ENCODE measurements around the gene AXIN2. TPM values are rescaled to one million over a fixed set of nuclear protein-coding genes. Genes with fewer than 3 reads are reported as not detected.

AXIN2 gene
- total and polyA plus RNA-seq, 11 donors: 5.6 to 24.0 (median 12.9) TPM

- TF ChIP-seq POLR2A (IDR thresholded peaks at IDR 0.05): no peak
- no peak for TF ChIP-seq CTCF (IDR thresholded peaks at IDR 0.05)
- H3K27me3 ChIP-seq: no peaks in the 10 kb centered on the region
- no peaks in the 10 kb centered on the region for H3K9me3 ChIP-seq
- no peaks in the 10 kb centered on the region for H3K36me3 ChIP-seq
- DNase-seq (peak in 2 of 5 donors; percentile 24 to 34), ATAC-seq (peak in 2 of 4 donors; percentile 32 to 66)
- peaks cover 0 to 38% (median 23%) of the 10 kb centered on the region in 12 donors for H3K4me1 ChIP-seq
- intact Hi-C loops (cut with DNase I): no loop called here
- 41 to 51% (median 43%) methylated on average over 10 of the region's 10 CpGs for WGBS, 4 donors
- H3K4me3 ChIP-seq: no peak overlapping the region
- no peak overlapping the region for H3K27ac ChIP-seq
Observed at GRCh38 chr17:65587534-65588180, 26.2 kb upstream of the AXIN2 start.

GRCh38 chr17:65586899-65587298 is 25.5 kb upstream of the AXIN2 start:
- ATAC-seq (no peak), DNase-seq (no peak)
- Histone ChIP-seq H3K4me3 (no peak overlapping the region), H3K36me3 (no peaks in the 10 kb centered on the region), H3K4me1 (peaks cover 0 to 38% (median 23%) of the 10 kb centered on the region in 12 donors), H3K27ac (no peak overlapping the region), H3K27me3 (no peaks in the 10 kb centered on the region), H3K9me3 (no peaks in the 10 kb centered on the region)
- intact Hi-C loops (cut with DNase I): no loop called here
- WGBS, 4 donors: 89 to 90% (median 89%) methylated on average over 9 of the region's 9 CpGs
- no peak for TF ChIP-seq POLR2A (IDR thresholded peaks at IDR 0.05)
- TF ChIP-seq CTCF (IDR thresholded peaks at IDR 0.05): no peak

- H3K36me3 ChIP-seq: no peaks in the 10 kb centered on the region
- ATAC-seq (peak; percentile 32 to 68 (median 58)), DNase-seq (peak in 2 of 5 donors; percentile 13 to 68)
- intact Hi-C loops (cut with DNase I): no loop called here
- H3K9me3 ChIP-seq: no peaks in the 10 kb centered on the region
- TF ChIP-seq POLR2A (IDR thresholded peaks at IDR 0.05): no peak
- TF ChIP-seq CTCF (IDR thresholded peaks at IDR 0.05): no peak
- peaks cover 0 to 38% (median 23%) of the 10 kb centered on the region in 12 donors for H3K4me1 ChIP-seq
- H3K4me3 ChIP-seq: no peak overlapping the region
- H3K27me3 ChIP-seq: no peaks in the 10 kb centered on the region
- WGBS, 4 donors: 36 to 66% (median 61%) methylated on average over 5 to 12 of the region's 12 CpGs
- H3K27ac ChIP-seq: peak overlapping the region in 2 of 12 donors; percentile 6 to 42
Observed at GRCh38 chr17:65584604-65585521, 23.4 kb upstream of the AXIN2 start.
